GM19099 (cell line): ENCODE data around the gene CXCL8.

Experiments
- POLR2A ChIP-seq: IDR thresholded peaks from 3 replicates; pipeline ENCODE4 v1.6.1; 2011; ENCODE audit warnings: low read depth; ENCODE audit not compliant: insufficient read length; ENCODE audit errors: extremely low read depth

The CXCL8 gene

DNA sequence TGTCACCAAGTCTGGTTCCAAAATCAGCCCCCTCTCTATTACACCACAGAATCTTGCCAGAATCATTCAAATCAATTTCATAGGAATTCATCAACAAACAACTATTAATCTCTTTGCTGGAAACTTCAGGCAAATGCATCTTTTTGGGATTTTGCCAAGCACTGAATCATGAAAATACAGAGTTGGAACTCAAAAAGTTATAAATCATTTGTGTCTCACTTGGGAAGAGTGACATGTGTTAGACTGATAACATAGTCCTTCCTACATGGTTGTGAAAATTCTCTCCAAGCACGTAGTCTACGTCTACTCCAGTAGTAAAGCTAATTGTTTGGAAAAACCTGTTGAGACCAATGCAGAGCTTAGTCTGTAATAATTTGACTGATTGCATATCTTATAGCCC, 19.0 kb downstream of the CXCL8 start:
- TF ChIP-seq POLR2A = no peak

GRCh38 chr4:73761856-73762255, 21.5 kb downstream of the CXCL8 start:
- TF ChIP-seq POLR2A = no peak

DNA sequence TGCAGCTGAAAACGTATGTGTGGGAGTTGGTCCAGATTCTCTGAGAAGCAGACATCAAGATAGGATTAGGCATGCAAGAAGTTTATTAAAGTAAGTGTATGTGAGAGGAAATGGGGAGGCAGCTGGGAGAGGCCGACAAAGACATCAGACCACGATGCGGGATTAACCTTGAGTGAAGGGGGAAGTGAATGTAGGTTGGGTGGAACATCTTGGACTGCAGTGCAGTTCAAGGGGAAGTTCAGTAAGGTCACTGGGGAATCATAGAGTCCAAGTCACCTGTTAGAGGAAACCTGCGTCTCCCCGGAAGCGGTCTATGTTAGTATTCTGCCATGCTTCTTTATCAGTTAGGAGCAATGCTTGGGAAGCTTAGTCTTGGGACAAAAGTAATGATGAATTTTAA, 22.0 kb downstream of the CXCL8 start:
- TF ChIP-seq POLR2A = no peak

- no peak for TF ChIP-seq POLR2A
These were observed 23.5 kb downstream of the CXCL8 start for GRCh38 chr4:73763877-73764276.

DNA sequence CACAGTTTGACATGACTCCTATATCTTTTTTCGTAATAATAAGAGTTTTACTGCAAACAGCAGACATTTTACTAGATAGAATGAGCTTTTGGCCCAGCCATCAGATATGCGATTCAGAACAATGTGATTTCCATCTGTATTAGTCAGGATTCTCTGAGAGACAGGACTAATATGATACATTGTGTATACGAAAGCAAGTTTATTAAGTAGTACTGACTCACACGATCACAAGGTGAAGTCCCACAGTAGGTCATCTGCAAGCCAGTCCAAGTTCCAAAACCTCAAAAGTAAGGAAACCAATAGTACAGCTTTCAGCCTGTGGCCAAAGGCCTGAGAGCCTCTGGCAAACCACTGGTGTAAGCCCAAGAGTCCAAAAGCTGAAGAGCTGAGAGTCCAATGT, 24.1 kb downstream of the CXCL8 start:
- TF ChIP-seq POLR2A = no peak

- TF ChIP-seq POLR2A = no peak
These were observed 24.9 kb downstream of the CXCL8 start for GRCh38 chr4:73765296-73765695.

- TF ChIP-seq POLR2A = no peak
These were observed 30.5 kb downstream of the CXCL8 start for GRCh38 chr4:73770917-73771316.

DNA sequence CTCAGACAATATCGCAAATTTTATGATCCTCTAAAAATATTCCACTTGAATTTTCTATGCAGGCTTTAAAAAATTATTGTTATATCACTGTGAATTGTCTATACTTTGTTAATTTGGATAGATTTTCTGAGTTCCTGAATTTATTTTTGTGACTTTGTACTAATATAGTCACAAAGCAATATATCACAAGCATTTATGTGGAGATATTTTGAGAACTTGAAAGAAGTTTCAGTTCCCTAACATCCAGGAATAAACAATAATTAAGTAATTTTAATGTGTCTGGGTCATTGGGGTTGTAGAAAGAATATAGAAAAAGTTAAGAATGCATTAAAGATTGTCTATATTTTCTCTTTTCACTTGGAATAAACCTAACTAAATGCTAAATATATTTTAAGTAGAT, 32.0 kb downstream of the CXCL8 start:
- TF ChIP-seq POLR2A = no peak

GRCh38 chr4:73776321-73776729, 36.0 kb downstream of the CXCL8 start:
- no peak for TF ChIP-seq POLR2A

DNA sequence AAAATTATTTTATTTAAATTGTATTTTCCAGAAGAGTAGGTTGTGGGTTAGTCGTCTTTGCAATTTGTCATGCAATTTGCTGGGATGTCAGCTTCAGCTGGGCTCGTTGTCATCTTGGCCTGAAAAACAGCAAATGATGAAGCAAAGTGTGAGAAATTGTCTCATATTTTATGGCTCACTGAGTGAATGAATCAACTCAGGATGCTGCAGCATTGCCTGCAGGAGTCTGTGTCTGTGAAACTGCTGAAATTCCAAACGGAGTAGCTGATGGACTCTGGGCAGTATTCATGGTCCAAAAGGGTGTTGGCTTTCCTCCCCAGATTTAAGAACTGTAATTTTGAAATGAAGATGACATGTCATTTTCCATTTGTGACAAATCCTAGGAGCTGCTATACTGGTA, 37.2 kb downstream of the CXCL8 start:
- no peak for TF ChIP-seq POLR2A

- no peak for TF ChIP-seq POLR2A
These were observed 39.9 kb downstream of the CXCL8 start for GRCh38 chr4:73780243-73780642.

DNA sequence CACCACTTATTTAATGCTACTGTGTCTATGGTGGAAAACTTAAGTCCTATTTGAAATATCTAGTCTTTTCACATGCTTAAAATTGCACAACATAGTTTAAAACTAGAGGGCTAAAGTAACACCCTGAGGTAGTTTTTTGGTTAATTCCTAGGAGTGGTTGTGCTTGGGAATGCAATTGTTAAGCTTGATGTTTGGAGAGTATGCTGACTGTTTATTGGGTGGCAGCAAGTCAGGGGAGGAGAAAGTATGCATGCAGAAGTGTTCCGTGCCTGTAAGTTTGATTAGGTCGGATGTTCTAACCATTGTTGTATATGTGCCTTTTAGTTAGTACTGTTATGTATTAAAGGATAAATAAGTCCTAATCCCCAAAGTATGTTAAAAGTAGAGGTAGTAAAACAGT, 40.5 kb downstream of the CXCL8 start:
- TF ChIP-seq POLR2A = no peak

DNA sequence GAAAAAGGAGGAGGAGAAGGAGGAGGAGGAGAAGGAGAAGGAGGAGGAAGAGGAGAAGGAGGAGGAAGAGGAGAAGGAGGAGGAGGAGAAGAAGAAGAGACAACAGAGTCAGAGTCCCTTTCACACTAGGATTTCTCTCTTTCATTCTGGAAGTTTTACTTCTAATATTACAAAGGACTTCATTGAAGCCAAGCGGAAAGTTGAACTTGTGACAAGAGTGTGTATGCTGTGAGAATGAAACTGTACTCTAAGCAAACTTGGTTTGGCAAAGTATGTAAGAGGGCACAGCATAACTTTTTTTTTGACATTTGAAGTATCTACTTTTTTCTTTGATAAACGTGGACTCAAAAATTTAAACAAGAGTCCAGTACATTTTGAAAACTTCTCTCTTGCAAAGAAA, 48.0 kb downstream of the CXCL8 start:
- TF ChIP-seq POLR2A = no peak
